Fibroblast of villous mesenchyme (primary cell): Measurements from ENCODE around the gene EFNA1. TPM values are rescaled to one million over a fixed set of nuclear protein-coding genes. Genes with fewer than 3 reads are reported as not detected.

Experiments used
- DNase-seq: peaks from one replicate; pipeline ENCODE4 v3.0.0-alpha.2; 2010; ENCODE audit warnings: low read depth
- H3K4me3 ChIP-seq: 2 replicates; pipeline ENCODE4 v1.5.1; 2011; ENCODE audit warnings: low read depth, mild to moderate bottlenecking, low read length
- CTCF ChIP-seq: IDR thresholded peaks from 2 replicates; pipeline ENCODE4 v1.5.1; 2012; ENCODE audit warnings: low read depth, mild to moderate bottlenecking, low read length; ENCODE audit not compliant: insufficient read depth
- total RNA-seq: library from RNA; depleted of rRNA; stranded (reverse); fragments of >200 nt; gene quantifications from 2 replicates; pipeline ENCODE4 v1.2.3, GENCODE V29; 2012

Gene EFNA1
- total RNA-seq, 1 donor = not detected

- no peak overlapping the region for H3K4me3 ChIP-seq
- DNase-seq = no peak
These were observed 49.7 kb downstream of the EFNA1 start for GRCh38 chr1:155177192-155177917.

GRCh38 chr1:155177918-155178281, 50.2 kb downstream of the EFNA1 start:
- no peak for DNase-seq

More at GRCh38 chr1:155177192-155177917, 49.7 kb downstream of the EFNA1 start:
- TF ChIP-seq CTCF = no peak

GRCh38 chr1:155178441-155179111, 50.9 kb downstream of the EFNA1 start:
- H3K4me3 ChIP-seq = no peak overlapping the region
- DNase-seq = no peak
- TF ChIP-seq CTCF = no peak

More at GRCh38 chr1:155177918-155178281, 50.2 kb downstream of the EFNA1 start:
- no peak overlapping the region for H3K4me3 ChIP-seq
- no peak for TF ChIP-seq CTCF

- no peak for DNase-seq
- TF ChIP-seq CTCF = no peak
These were observed 51.7 kb downstream of the EFNA1 start for GRCh38 chr1:155179112-155180031.

GRCh38 chr1:155181371-155182051, 53.8 kb downstream of the EFNA1 start:
- TF ChIP-seq CTCF = no peak
- H3K4me3 ChIP-seq = no peak overlapping the region
- DNase-seq = no peak

More at GRCh38 chr1:155179112-155180031, 51.7 kb downstream of the EFNA1 start:
- H3K4me3 ChIP-seq = no peak overlapping the region

GRCh38 chr1:155182052-155182550, 54.4 kb downstream of the EFNA1 start:
- DNase-seq = no peak
- no peak for TF ChIP-seq CTCF
- no peak overlapping the region for H3K4me3 ChIP-seq
